HG03066 (cell line): ENCODE data around the gene GABBR2.

Source experiments
- ATAC-seq: cut with Tn5 transposase; IDR thresholded peaks from one replicate; pipeline ENCODE4 v1.9.1; 2021; ENCODE audit warnings: low read depth; ENCODE audit not compliant: unreplicated experiment

The GABBR2 gene

DNA sequence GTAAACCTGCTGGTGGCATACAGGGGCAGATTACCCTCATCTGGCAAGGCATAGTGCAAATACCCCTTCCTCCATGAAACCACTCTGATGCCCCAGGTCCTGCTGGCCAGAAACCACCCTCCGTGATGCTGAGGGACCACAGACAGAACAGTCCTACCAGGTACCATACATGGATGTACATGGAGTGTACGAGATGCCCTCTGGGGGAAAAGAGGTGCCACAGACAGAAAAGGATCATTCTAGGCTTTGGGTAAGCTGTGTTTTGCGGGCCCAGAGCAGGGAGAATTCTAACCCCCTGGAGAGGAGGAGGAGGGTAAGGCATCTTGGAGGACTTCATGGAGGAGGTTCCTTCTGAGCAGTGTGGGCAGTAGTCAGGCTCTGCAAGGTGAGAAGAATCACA, 68.3 kb downstream of the GABBR2 start:
- ATAC-seq: no peak

DNA sequence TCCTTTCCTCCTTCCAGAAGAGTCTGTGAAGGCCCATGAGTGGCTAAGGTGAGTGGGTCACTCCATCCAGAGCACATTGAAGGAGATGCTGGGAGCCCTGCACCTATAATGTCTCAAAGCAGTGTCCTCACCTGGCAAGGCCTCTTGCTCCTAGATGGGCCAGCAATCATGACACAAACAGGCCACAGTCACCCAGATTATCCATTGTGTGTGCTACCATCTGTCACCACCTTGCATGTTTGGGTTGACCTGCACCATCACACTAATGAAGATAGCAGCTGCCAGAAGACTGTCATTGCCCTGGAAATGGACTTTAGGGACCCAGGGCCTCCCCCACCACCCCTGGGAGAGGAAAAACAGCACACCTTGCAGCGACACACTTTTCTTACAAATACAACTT, 69.6 kb downstream of the GABBR2 start:
- ATAC-seq: no peak

DNA sequence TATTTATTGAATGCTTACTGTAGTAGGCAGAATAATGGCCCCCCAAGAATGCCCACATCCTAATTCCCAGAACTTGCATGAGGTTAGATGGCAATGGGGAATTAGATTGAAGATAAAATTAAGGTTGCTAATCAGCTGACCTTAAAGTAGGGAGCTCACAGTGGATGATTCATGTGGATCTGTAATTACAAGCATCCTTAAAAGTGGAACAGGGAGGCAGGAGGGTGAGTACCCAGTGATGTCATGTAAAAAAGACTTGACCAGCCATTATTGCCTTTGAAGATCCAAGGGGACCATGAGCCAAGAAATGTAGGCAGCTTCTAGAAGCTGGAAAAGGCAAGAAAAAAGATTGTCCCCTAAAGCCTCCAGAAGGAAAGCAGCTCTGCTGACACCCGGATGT, 71.4 kb downstream of the GABBR2 start:
- no peak for ATAC-seq

DNA sequence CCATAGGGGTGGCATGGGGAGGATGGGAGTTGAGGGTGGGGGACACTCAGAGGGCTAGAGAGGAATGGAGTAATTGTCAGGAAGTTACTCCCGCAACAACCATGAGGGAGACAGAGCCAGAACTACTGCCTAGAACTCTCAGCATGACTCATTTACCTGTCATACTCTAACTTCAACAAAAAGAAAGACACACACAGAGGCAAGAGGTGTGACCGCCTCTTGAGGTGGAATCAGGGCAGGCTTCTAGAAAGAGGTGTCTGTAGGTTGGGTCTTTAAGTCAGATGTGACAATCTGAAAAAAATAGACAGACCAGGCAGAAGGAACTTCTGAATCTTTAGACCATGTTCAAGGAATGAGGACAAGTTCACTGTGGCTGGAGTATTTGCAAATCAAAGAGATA, 73.4 kb downstream of the GABBR2 start:
- no peak for ATAC-seq

DNA sequence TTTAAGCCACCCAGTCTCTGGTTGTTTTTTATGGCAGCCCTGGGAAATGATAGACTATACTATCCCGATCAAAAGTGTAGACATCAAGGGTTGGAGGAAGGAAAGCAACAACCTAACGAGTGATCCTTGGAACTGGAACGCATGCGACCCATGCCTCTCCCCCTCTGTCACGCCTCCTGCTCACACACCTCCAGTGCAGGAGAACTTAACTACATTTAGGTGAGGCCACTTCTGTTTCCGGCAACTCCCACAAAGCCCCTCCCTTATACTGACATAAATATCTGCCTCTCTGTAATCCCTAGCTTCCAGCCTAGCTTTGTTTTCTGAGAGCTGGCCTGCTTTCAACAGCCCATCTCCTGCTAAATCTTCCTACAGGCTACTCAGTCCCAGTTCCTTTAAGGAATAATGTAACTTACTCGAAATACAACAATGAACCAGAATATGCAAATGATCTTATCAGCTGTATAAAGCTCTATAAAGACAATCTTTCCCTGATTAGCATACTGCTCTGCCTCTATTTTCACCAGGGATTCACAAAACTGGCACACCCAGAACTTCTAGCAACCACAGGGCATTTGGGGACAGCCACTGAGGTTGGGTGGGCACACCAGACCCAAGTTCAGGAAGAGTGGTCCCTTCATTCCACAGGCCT, 73.9 kb downstream of the GABBR2 start:
- no peak for ATAC-seq

DNA sequence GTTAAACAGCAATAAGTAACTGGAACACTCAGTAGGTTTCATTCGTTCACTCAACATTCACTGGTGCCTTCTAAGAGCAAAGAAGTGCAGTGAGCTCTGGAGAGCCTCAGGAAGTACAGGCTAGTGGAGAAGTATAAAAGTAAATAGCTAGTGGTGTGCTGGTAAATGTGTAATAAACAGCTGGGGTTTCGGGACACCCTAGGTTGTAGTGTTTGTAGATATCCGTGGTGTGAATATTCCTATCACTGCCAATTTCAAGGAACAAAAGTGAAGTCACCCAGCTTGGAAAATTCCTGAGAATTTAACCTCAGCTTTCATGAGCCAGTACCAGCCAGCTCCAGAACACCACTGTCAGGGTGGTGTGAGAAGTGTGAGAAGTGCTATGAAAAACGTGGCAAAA, 75.9 kb downstream of the GABBR2 start:
- no peak for ATAC-seq

DNA sequence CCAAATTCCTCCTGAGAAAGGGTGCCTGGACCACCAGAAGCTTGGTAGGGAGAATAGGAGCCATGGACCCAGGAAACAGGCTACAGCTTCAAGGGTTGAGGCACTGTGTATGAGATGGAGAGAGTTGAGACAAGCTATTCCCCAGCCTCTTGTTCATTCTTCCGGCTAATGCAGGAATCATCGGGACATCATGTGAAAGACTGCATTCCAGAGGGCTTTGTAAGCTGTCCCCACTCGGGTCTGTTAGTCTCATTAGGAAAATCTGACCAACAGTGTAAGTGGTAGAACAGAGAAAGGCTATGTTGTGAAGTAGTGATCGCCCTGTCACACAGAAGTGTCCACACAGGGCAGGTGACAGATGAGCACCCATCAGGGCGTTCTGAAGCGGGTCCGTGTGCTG, 81.4 kb downstream of the GABBR2 start:
- no peak for ATAC-seq

DNA sequence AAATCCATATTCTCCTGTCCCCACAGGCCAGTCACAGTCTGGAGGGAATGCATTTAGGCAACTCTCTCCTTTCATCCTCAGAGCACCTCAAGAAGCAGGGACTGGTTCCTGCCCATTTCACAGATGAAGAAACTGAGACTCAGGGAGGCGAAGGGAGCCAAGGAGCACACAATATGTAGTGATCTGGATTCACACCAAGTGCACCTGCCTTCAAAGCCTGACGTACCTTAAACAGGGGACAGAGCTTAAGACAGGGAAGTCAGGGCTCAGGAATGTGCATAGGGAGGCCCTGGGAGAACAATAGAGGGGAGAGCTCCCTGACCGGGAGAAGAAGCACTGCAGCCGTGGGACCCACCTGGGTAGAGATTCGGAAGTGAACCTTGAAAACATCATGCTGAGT, 83.0 kb downstream of the GABBR2 start:
- ATAC-seq: no peak

DNA sequence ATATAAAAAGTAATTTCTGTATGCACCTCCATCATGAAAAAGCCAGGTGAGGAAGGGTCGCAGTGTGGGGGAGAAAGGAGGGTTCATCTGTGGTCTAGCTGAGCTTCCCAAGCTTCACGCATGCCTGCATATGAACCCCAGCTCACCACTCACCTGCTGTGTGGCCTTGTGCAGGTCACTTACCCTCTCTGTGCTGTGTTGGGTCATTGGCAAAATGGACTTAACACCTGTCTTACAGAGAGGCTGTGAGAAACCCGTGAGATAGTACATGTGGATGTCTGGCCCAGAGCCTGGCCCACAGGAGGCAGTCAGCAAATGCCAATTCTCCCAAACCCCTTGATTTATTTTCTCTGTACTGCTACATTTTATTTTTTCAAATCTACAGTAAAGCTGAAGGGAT, 88.9 kb downstream of the GABBR2 start:
- no peak for ATAC-seq

DNA sequence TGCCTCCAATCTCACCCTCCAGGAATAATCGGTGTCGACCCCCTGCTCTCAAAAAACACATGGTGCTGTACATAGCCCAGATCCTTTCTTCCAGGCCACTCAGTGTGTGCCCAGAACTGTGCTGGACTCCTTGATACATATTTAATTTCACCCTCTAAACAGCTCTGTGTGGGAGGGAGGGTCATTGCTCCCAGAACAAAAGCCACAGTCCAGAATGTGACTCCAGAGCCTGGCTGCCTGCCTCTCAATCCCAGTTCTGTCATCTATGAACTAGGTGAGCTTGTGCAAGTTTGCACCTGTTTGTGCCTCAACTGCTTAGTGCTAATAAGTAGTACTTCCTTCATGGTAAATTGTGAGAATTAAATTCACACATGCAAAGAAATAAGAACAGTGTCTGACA, 93.1 kb downstream of the GABBR2 start:
- no peak for ATAC-seq

DNA sequence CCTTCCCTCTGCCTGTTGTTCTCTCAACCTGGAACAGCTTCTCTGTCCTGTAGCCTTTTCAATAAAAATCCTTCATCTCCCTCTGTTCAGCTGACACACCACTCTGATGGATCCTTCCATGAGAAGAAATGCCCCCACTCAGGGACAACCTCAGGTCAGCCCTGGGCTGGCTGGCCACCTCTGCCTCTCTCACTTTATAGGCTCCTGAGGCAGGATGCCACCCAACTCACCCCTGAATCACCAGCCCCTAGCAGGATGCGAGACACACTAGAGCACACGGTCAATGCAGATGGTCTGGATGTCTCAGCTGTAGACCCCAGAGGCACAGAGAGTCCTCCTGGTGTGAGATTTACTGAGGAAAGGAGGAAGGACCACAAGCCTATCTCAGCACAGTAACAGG, 93.8 kb downstream of the GABBR2 start:
- no peak for ATAC-seq

DNA sequence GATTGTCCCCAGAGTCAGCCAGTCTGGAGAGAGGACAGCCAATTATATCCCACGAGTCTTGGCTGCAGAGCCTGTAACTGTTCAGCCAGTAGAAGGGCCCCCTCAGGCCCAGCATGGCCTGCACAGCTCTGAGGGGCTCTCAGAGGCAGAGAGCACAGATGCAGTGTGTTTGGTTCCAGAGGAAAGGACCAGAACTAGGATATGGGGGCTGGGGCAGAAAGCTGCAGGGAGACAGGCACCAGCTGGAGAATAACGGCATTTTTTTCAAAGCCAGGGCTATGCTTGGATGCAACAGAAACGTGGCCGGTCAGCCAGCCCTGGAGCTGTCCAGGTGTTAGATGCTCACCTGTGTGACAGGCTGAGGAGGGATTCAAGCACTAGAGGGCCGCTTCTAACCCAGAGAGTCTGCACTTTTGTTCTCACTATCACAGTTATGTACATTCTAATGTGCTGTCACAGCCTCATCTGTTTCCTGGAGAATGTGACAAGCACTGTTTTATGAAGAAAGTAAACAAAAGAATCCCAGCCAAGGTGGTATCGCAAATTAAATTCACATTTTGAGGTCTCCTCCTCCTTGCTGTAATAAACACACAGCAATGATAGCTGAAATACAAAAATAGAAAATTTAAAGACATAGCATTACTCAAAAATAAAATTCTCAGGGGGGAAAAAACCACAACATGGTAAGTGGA, 96.5 kb downstream of the GABBR2 start:
- ATAC-seq: no peak

DNA sequence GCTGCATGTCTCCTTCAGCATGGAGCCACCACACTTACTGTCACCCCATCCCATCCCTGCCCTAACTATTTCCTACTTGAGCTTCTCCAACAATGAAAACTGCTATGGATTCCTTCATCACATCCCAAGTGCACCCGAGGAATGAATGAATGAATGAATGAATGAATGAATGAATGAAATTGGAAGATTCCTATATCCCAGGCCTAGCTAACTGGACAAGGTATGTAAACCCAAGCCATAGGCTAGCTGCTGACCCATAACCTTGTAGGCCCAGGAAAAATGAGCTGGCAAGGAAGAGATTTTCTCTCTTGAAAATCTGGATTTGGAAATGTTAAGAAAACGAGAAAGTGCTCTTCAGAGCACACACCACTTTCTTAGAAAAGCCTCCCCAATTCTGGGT, 97.4 kb downstream of the GABBR2 start:
- ATAC-seq: no peak

DNA sequence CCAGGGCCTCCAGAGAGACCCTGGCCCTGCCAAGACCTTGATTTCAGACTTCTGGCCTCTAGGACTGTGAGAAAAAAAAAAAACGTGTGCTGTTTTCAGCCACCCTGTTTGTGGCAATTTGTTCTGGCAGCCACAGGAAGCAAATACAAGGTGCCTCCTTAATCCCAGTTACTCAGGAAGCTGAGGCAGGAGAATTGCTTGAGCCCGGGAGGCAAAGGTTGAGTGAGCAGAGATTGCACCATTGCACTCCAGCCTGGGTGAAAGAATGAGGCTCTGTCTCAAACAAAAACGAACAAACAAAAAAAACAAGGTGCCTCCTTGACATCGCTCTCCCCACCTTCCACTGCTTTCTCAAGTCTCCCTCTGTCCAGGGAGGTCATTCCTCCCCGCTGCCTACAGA, 98.0 kb downstream of the GABBR2 start:
- no peak for ATAC-seq

DNA sequence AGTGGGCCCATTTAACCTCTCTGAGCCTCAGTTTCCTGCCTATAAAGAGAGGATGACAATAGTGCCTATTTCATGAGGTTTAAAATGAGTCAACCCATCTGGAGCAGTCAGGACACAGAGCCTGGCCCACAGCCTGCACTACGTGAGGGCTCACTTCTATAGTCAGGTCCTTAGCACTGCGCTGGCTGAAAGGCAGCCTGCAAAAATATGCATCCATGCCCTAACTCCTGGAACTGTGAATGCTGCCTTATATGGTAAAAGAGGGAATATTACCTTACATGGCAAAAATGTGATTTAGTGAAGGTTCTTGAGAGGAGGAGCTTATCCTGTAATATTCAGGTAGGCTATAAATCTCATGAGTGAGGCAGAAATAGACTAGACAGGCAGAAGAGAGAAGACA, 98.5 kb downstream of the GABBR2 start:
- ATAC-seq: no peak

DNA sequence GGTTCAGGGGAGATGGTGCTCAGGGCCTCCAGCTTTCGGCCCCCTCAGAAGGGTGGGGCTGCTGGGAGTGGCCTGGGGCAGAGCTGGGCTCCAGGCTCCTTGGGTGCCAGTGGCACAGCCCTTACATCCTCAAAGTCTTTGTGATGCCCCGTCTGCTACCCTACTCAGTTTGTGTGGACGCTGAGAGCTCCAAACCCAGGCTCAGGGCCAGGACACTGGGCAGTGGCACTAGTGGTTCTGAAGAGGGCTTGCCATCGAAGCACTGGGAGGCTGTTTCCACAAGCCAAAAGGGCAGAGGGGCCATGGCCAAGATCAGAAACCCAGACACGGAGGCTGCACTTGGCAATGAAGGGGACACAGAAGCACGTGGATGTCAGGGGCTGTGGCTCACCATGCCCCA, 99.1 kb downstream of the GABBR2 start:
- ATAC-seq: no peak

DNA sequence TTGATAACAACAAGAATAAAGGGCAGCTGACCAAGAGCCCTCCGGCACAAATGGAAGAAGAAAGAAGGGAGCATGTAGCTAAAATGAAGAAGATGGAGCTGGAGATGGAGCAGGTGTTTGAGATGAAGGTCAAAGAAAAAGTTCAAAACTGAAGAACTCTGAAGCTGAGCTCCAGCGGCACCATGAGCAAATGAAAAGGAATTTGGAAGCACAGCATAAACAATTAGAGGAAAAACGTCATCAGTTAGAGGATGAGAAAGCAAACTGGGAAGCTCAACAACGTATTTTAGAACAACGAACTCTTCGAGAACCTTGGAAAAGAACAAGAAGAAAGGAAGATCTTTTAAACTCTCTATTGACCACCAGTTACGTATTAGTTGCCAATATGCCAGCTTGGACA, 100.9 kb downstream of the GABBR2 start:
- ATAC-seq: no peak

DNA sequence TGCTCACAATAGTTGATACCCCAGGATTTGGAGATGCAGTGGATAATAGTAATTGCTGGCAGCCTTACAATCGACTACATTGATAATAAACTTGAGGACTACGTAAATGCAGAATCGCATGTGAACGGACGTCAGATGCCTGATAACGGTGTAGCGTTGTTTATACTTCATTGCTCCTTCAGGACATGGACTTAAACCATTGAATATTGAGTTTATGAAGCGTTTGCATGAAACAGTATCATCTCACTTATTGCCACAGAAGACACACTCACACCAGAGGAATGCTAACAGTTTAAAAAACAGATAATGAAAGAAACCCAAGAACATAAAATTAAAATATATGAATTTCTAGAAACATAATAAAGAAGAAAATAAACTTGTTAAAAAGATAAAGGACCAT, 101.6 kb downstream of the GABBR2 start:
- ATAC-seq: no peak

DNA sequence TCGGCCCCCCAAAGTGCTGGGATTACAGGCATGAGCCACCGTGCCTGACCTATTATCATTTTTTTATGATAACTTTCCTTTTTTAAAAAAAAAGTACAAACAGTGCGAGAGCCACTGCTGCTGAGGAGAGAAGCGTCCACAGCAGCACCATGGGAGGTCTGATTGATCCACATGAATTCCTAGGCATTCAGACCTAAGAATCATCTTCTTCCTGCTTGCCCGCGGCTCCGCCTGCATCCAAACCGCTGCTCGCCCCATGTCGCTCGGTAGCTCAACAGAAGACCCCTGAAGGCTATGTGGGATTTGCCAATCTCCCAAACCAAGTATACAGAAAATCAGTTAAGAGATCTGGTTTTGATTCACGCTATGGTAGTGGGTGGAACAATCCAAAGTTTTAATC, 102.0 kb downstream of the GABBR2 start:
- ATAC-seq: no peak

DNA sequence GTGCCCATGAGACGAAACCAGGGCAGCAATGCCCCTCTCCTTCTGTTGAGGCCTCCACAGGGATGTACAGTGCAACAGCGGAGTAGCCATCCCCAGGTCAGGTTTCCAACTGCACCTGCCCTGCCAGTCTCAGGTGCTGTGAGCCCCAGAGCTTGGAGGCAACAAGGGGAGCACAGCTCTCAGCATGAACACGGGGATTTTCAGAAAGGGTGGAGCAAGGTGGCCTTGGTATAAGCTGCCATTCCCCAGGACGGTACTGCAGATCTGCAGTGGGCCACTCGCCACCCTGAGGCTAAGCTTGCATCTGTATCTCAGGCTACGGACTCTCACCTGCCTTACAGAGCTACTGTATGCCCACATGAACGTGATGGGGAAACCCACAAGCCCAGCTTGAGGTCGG, 103.6 kb downstream of the GABBR2 start:
- no peak for ATAC-seq

DNA sequence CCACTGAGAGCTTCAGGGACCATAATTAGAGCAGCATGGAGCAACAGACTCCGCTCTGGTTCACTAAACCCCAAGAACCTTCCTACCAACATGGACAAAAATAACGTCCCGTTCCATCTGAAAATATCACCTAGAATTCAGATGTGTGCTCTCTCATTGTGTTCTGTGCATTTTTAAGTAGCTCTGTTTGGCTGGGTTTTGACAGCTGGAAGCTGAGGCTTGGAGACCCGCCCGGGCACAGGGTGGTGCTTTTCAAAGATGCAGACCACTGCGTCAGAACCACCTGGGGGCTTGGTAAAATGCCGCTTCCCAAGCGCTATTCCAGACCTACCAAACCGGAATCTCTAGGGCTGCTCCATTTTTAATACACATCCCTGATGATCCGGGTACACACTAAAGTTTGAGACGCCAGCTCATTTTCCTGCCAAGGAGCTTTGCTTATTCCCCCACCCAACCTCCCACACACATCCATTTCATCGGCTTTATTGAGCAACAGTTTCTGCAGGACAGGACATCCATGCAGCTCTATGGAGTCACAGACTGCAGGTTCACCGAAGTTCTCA, 104.8 kb downstream of the GABBR2 start:
- ATAC-seq: no peak

DNA sequence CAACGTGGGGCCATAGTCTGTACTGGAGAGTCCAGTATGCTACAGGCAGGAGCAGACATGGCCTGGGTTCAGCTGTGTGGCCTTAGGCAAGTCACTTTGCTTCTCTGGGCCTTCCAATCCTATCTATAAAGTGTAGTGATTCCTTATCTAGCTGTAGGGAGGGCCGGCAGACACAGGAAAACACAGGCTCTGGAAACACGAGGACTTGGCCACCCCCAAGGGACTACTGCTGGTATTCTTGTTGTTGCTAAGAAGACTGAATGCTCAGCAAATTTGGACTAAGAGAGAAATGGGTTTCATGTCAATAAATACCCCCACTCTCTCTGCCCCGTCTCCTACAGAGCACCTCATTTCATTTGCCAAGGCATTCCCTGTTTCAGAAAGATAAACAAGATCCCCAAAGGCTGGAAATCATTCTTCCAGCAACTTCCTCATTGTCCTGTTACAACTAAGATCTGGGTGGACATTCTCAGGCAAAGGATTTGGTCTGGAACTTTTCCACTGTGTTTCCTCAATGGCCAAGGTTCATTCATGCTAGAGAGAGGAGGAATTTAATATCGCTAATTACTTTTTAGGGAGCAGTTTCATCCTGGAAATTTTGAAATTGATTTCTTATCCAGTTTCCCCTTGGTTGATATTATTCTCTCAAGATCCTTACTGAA, 105.8 kb downstream of the GABBR2 start:
- no peak for ATAC-seq
